ENCODE data around the gene ZNF541.

DNA sequence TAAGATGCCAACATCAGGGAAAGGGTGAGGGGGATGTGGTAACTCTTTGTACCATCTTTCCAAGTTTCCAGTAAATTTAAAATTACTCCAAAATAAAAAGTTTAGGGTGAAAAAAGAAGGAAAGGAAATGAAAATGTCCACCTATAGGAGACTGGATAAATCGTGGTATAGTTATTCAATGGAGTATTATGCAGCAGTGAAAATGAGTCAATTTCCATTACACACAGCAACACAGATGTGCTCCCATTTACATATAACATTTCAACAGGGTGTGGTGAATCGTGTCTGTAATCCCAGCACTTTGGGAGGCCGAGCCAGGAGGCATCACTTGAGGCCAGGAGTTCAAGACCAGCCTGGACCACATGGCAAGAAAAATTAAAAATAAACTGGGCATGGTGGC is 7.4 kb upstream of the ZNF541 start:
- TF ChIP-seq, protein P1, sequence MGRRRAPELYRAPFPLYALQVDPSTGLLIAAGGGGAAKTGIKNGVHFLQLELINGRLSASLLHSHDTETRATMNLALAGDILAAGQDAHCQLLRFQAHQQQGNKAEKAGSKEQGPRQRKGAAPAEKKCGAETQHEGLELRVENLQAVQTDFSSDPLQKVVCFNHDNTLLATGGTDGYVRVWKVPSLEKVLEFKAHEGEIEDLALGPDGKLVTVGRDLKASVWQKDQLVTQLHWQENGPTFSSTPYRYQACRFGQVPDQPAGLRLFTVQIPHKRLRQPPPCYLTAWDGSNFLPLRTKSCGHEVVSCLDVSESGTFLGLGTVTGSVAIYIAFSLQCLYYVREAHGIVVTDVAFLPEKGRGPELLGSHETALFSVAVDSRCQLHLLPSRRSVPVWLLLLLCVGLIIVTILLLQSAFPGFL (CRISPR knock-in tag; IDR thresholded peaks at IDR 0.05; ENCODE audit: borderline replicate concordance) = no peak
- TF ChIP-seq MAX (CRISPR knock-in tag; IDR thresholded peaks at IDR 0.05) = no peak
- TF ChIP-seq, protein P2, sequence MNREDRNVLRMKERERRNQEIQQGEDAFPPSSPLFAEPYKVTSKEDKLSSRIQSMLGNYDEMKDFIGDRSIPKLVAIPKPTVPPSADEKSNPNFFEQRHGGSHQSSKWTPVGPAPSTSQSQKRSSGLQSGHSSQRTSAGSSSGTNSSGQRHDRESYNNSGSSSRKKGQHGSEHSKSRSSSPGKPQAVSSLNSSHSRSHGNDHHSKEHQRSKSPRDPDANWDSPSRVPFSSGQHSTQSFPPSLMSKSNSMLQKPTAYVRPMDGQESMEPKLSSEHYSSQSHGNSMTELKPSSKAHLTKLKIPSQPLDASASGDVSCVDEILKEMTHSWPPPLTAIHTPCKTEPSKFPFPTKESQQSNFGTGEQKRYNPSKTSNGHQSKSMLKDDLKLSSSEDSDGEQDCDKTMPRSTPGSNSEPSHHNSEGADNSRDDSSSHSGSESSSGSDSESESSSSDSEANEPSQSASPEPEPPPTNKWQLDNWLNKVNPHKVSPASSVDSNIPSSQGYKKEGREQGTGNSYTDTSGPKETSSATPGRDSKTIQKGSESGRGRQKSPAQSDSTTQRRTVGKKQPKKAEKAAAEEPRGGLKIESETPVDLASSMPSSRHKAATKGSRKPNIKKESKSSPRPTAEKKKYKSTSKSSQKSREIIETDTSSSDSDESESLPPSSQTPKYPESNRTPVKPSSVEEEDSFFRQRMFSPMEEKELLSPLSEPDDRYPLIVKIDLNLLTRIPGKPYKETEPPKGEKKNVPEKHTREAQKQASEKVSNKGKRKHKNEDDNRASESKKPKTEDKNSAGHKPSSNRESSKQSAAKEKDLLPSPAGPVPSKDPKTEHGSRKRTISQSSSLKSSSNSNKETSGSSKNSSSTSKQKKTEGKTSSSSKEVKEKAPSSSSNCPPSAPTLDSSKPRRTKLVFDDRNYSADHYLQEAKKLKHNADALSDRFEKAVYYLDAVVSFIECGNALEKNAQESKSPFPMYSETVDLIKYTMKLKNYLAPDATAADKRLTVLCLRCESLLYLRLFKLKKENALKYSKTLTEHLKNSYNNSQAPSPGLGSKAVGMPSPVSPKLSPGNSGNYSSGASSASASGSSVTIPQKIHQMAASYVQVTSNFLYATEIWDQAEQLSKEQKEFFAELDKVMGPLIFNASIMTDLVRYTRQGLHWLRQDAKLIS (CRISPR knock-in tag; IDR thresholded peaks at IDR 0.05; ENCODE audit: borderline replicate concordance) = no peak
- TF ChIP-seq USF2 (CRISPR knock-in tag; IDR thresholded peaks at IDR 0.05) = no peak
- TF ChIP-seq, protein P3, sequence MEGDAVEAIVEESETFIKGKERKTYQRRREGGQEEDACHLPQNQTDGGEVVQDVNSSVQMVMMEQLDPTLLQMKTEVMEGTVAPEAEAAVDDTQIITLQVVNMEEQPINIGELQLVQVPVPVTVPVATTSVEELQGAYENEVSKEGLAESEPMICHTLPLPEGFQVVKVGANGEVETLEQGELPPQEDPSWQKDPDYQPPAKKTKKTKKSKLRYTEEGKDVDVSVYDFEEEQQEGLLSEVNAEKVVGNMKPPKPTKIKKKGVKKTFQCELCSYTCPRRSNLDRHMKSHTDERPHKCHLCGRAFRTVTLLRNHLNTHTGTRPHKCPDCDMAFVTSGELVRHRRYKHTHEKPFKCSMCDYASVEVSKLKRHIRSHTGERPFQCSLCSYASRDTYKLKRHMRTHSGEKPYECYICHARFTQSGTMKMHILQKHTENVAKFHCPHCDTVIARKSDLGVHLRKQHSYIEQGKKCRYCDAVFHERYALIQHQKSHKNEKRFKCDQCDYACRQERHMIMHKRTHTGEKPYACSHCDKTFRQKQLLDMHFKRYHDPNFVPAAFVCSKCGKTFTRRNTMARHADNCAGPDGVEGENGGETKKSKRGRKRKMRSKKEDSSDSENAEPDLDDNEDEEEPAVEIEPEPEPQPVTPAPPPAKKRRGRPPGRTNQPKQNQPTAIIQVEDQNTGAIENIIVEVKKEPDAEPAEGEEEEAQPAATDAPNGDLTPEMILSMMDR (IDR thresholded peaks at IDR 0.05) = no peak
- TF ChIP-seq NR3C1 (CRISPR knock-in tag; conservative IDR thresholded peaks at IDR 0.05; ENCODE audit: low read depth) = no peak
- TF ChIP-seq SP1 (CRISPR knock-in tag; conservative IDR thresholded peaks at IDR 0.05) = no peak
- TF ChIP-seq ZNF281 (CRISPR knock-in tag; IDR thresholded peaks at IDR 0.05) = no peak
- TF ChIP-seq, protein P4, sequence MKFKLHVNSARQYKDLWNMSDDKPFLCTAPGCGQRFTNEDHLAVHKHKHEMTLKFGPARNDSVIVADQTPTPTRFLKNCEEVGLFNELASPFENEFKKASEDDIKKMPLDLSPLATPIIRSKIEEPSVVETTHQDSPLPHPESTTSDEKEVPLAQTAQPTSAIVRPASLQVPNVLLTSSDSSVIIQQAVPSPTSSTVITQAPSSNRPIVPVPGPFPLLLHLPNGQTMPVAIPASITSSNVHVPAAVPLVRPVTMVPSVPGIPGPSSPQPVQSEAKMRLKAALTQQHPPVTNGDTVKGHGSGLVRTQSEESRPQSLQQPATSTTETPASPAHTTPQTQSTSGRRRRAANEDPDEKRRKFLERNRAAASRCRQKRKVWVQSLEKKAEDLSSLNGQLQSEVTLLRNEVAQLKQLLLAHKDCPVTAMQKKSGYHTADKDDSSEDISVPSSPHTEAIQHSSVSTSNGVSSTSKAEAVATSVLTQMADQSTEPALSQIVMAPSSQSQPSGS (CRISPR knock-in tag; IDR thresholded peaks at IDR 0.05; ENCODE audit: borderline replicate concordance, low read depth) = no peak
- TF ChIP-seq TEAD4 (CRISPR knock-in tag; IDR thresholded peaks at IDR 0.05) = no peak
- TF ChIP-seq CREB1 (CRISPR knock-in tag; IDR thresholded peaks at IDR 0.05) = no peak
- no peak for TF ChIP-seq ZBTB21 (CRISPR knock-in tag; IDR thresholded peaks at IDR 0.05; ENCODE audit: borderline replicate concordance)
- no peak for TF ChIP-seq JUN (CRISPR knock-in tag; IDR thresholded peaks at IDR 0.05)
